HG02943 (cell line): ENCODE results near the gene TMEM115.

Source experiments
- ATAC-seq: cut with Tn5 transposase; IDR thresholded peaks from one replicate; pipeline ENCODE4 v1.9.1; 2021; ENCODE audit warnings: mild to moderate bottlenecking, low read depth, moderate library complexity; ENCODE audit not compliant: unreplicated experiment

Gene TMEM115

GRCh38 chr3:50358911-50359759, at the start of gene TMEM115:
Gene TMEM115, minus strand, starts transcription at chr3:50359521. Its CDS starts 458 bp downstream, at chr3:50359063.
- ATAC-seq = peak; percentile 98

- no peak for ATAC-seq
Observed at GRCh38 chr3:50408443-50408944, 49.2 kb upstream of the TMEM115 start.

GRCh38 chr3:50406487-50406886, 47.2 kb upstream of the TMEM115 start:
- ATAC-seq = no peak

- no peak for ATAC-seq
Observed at GRCh38 chr3:50405249-50405648, 45.9 kb upstream of the TMEM115 start.

- ATAC-seq = no peak
Observed at GRCh38 chr3:50401978-50402595, 42.8 kb upstream of the TMEM115 start.

- no peak for ATAC-seq
Observed at GRCh38 chr3:50396502-50396901, 37.2 kb upstream of the TMEM115 start.

GRCh38 chr3:50395070-50395860, 35.9 kb upstream of the TMEM115 start:
- ATAC-seq = no peak

GRCh38 chr3:50393061-50393460, 33.7 kb upstream of the TMEM115 start:
- ATAC-seq = no peak

GRCh38 chr3:50392101-50392715, 32.9 kb upstream of the TMEM115 start:
- ATAC-seq = no peak

GRCh38 chr3:50390508-50391224, 31.3 kb upstream of the TMEM115 start:
- no peak for ATAC-seq

GRCh38 chr3:50389414-50389767, 30.1 kb upstream of the TMEM115 start:
- ATAC-seq = no peak

GRCh38 chr3:50388720-50389413, 29.5 kb upstream of the TMEM115 start:
- no peak for ATAC-seq

GRCh38 chr3:50388016-50388719, 28.8 kb upstream of the TMEM115 start:
- no peak for ATAC-seq

GRCh38 chr3:50385754-50386153, 26.4 kb upstream of the TMEM115 start:
- no peak for ATAC-seq

- ATAC-seq = no peak
Observed at GRCh38 chr3:50383750-50384149, 24.4 kb upstream of the TMEM115 start.

GRCh38 chr3:50382722-50383121, 23.4 kb upstream of the TMEM115 start:
- no peak for ATAC-seq

- ATAC-seq = no peak
Observed at GRCh38 chr3:50381383-50381782, 22.1 kb upstream of the TMEM115 start.

GRCh38 chr3:50380405-50381085, 21.2 kb upstream of the TMEM115 start:
- ATAC-seq = no peak
